Stimulated activated CD4-positive, alpha-beta T cell treated with anti-CD3 and anti-CD28 coated beads, Interleukin-15, amount 100 ng/mL, for 1 hour (primary cell): ENCODE data around the gene ADAMTS12.

ENCODE experiments used
- DNase-seq, 2 donors: peaks; one replicate each; pipeline ENCODE4 v3.0.0-alpha.2; 2020; ENCODE audit warnings: low read depth in 1 of 2, low spot score in 1 of 2

ADAMTS12 gene

GRCh38 chr5:33490071-33490665, 401.6 kb downstream of the ADAMTS12 start:
- DNase-seq = no peak

DNA sequence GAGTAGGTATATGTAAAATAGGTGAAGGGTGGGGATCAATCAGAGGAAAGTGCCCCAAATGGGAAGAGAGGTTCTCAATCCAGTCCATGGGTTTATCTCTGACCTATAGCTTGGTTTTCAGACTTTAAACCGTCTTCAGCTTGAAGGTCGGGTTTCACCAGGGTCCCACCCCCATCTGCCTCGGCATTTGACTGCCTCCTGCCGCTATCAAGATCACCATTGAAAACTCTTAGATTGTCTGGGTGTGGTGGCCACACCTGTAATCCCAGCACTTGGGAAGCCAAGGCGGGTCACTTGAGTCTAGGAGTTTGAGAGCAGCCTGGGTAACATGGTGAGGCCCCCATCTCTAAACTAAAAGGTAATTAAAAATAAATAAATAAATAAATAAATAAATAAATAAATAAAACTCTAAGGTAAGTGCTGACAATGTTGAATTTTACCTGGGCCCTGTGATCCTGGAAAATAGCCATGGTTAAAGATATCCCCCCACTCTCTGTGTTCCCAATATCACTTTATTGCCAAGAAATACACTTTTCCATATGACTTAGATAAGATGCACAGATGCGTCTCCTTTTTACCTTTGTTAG, 402.2 kb downstream of the ADAMTS12 start:
- DNase-seq = no peak

DNA sequence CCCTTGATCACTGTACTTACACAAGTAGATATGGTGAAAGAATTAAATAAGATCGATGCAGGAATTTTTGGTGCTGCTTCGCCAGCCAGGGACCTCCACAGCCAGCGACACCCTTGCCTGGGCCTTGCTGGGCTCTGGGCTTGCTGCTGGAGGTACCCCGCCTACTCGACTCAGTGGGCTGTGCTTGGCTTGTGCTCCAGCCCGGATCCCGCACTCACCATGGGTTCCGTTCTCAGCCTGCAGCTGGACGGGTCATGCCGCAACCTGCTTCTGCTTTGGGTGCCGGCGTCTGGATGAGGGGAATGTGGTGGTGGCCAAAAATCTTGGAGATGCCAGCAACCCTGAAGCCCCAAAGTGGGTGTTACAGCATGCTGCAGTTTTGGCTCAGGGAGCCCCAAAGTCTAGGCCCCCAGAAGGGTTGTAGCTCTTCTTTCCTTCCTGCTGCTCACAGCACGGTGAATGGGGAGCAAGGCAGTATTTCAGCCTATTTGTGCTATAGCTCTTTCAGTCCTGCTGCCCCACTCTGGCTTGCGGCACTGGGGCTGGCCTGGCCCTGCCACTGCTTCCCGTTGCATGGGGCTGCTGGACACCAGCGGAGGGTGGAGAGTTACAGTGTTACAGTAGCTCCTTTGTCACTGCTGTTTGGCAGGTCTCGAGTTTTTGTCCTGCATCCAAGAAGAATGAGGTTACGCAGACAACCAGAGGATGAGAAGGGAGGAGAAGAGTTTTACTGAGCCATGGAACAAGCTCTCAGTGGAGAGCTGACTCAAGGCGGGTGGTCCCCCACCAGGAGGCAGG, 403.0 kb downstream of the ADAMTS12 start:
- DNase-seq = no peak

GRCh38 chr5:33487236-33487635, 404.6 kb downstream of the ADAMTS12 start:
- DNase-seq = no peak

DNA sequence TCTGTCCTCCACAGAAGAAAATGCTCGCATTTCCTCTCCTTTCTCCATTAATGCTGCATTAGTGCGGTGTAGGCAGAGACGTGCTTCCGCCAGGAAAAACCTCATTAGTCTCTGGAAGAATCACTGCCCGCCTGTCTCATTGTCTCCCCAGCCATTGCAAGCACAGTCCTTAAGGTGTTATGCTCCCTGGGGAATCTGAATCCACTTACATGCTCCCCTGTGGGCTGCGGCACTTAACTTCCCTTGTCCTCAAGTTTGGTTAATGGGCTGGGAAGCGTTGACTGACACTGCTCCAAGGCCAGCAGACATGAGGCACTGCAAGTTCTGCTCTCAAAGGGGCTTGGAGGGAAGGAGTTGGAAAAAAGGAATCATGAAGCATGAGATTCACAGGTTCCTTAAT, 409.5 kb downstream of the ADAMTS12 start:
- no peak for DNase-seq

GRCh38 chr5:33480876-33481275, 410.9 kb downstream of the ADAMTS12 start:
- DNase-seq = no peak

DNA sequence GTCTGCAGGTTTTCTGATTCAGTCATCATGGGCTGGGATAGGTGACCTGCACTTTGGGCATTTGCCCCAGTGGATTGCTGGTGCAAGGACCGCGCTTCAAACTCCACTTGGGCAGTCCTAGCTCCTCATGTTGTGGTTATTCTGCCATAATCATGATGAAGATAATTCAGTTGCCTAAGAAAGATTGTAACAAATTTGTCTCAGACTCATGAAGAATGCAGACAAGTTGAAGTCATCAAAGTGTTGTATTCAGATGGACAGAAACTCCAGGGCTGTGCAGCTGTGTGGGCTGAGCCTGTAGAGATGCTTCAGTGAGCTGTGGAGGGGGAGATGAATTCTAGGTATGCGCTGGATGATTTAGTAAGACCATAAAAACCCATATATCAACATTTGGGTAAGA, 412.5 kb downstream of the ADAMTS12 start:
- no peak for DNase-seq

- no peak for DNase-seq
Measured at GRCh38 chr5:33477816-33478215, 414.0 kb downstream of the ADAMTS12 start.

DNA sequence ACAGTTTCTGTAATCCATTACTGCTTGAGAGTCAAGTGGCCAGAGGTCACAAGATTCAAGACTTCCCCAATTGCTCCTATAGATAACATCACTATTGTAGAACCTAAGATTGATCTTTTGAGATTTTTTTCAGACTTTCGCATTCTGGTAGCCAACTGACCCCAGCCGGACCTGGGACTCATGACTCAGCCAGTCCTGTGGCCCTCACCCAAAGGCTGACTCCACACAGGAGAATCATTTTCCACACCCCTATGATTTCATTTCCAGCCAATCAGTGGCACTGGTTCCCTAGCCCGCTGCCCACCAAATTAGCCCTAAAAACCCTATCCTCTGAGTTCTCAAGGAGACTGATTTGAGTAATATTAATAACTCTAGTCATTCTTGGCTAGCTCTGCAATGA, 414.8 kb downstream of the ADAMTS12 start:
- DNase-seq = no peak

DNA sequence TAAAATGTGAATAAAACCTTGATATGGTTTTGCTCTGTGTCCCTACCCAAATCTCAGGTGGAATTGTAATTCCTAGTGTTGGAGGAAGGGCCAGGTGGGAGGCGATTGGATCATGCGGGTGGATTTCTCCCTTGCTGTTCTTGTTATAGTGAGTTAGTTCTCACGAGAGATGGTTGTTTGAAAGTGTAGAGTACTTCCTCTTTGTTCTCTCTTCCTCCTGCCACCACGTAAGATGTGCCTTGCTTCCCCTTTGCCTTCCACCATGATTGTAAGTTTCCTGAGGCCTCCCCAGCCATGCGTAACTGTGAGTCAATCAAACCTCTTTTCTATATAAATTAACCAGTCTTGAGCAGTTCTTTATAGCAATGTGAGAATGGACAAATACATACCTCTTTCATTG, 416.1 kb downstream of the ADAMTS12 start:
- DNase-seq = no peak

GRCh38 chr5:33474931-33475499, 416.8 kb downstream of the ADAMTS12 start:
- no peak for DNase-seq

- DNase-seq = no peak
Measured at GRCh38 chr5:33474004-33474403, 417.8 kb downstream of the ADAMTS12 start.
